Keratinocyte (primary cell): Measurements from ENCODE around the gene NIM1K. TPM values are rescaled to one million over a fixed set of nuclear protein-coding genes. Genes with fewer than 3 reads are reported as not detected.

Experiments
- DNase-seq: peaks from one replicate; pipeline ENCODE4 v3.0.0-alpha.2; 2011; ENCODE audit warnings: low read depth, missing footprints, low spot score
- FAIRE-seq: peaks from 2 replicates; lab custom pipeline; 2011; peaks lifted over from hg19 to GRCh38; lab: Jason Lieb, UNC
- H2AFZ ChIP-seq: 2 replicates; pipeline ENCODE4 v1.6.0; 2012; ENCODE audit warnings: low read length, control low read depth, inconsistent platforms; ENCODE audit not compliant: control insufficient read depth
- H3K27ac ChIP-seq: 2 replicates; pipeline ENCODE4 v1.5.1; 2011; ENCODE audit warnings: low read length; ENCODE audit not compliant: control insufficient read depth, insufficient read depth
- H3K27me3 ChIP-seq: 3 replicates; pipeline ENCODE4 v1.6.0; 2011; ENCODE audit warnings: low read length; ENCODE audit not compliant: control insufficient read depth, insufficient read depth; ENCODE audit errors: extremely low read depth
- H3K36me3 ChIP-seq, 2 experiments: 2 replicates in 1 of 2; 3 replicates in 1 of 2; pipeline ENCODE4 v1.5.1; 2011; ENCODE audit warnings: low read length in 2 of 2, mild to moderate bottlenecking in 1 of 2; ENCODE audit not compliant: control insufficient read depth in 2 of 2, insufficient read depth in 2 of 2; ENCODE audit errors: extremely low read depth in 1 of 2
- H3K4me1 ChIP-seq: 3 replicates; pipeline ENCODE4 v1.5.1; 2011; ENCODE audit warnings: low read length; ENCODE audit not compliant: control insufficient read depth, insufficient read depth; ENCODE audit errors: extremely low read depth
- H3K4me2 ChIP-seq: 3 replicates; pipeline ENCODE4 v1.6.0; 2011; ENCODE audit warnings: low read depth, low read length; ENCODE audit not compliant: control insufficient read depth, insufficient read depth; ENCODE audit errors: extremely low read depth
- H3K4me3 ChIP-seq, 3 experiments: fragments of 200-600 bp in 1 of 3; sonication (generic) in 1 of 3; 2 replicates in 2 of 3; 3 replicates in 1 of 3; pipeline ENCODE4 v1.5.1; 2011 to 2016; ENCODE audit warnings: low read length in 3 of 3, mild to moderate bottlenecking in 3 of 3, control low read depth in 2 of 3, inconsistent platforms in 1 of 3, low read depth in 1 of 3, mixed read lengths in 1 of 3, mixed run types in 1 of 3, moderate library complexity in 1 of 3; ENCODE audit not compliant: control insufficient read depth in 2 of 3, insufficient read depth in 2 of 3; ENCODE audit errors: extremely low read depth in 1 of 3
- H3K79me2 ChIP-seq: 2 replicates; pipeline ENCODE4 v1.6.0; 2012; ENCODE audit warnings: low read length; ENCODE audit not compliant: control insufficient read depth, insufficient read depth
- H3K9ac ChIP-seq: 3 replicates; pipeline ENCODE4 v1.6.0; 2011; ENCODE audit warnings: low read length; ENCODE audit not compliant: control insufficient read depth, insufficient read depth; ENCODE audit errors: extremely low read depth
- H3K9me1 ChIP-seq: 3 replicates; pipeline ENCODE4 v1.6.0; 2011; ENCODE audit warnings: low read length; ENCODE audit not compliant: control insufficient read depth, insufficient read depth; ENCODE audit errors: extremely low read depth
- H3K9me3 ChIP-seq: 2 replicates; pipeline ENCODE4 v1.5.1; 2012; ENCODE audit warnings: low read depth, low read length; ENCODE audit not compliant: control insufficient read depth
- H4K20me1 ChIP-seq: 3 replicates; pipeline ENCODE4 v1.6.0; 2011; ENCODE audit warnings: low read length; ENCODE audit not compliant: control insufficient read depth, insufficient read depth; ENCODE audit errors: extremely low read depth
- CTCF ChIP-seq, 3 experiments: IDR thresholded peaks in 1 of 3; conservative IDR thresholded peaks in 1 of 3; optimal IDR thresholded peaks in 1 of 3; 2 replicates in 2 of 3; 3 replicates in 1 of 3; pipeline versions ENCODE3 to v1.5.1; 2011; ENCODE audit warnings: low read length in 3 of 3, mild to moderate bottlenecking in 3 of 3, moderate library complexity in 2 of 3, control low read depth in 1 of 3, inconsistent platforms in 1 of 3; ENCODE audit not compliant: insufficient read depth in 2 of 3; ENCODE audit errors: extremely low read depth in 1 of 3
- EZH2 ChIP-seq: IDR thresholded peaks from one replicate; pipeline ENCODE4 v1.6.1; 2012; ENCODE audit warnings: inconsistent platforms, mild to moderate bottlenecking, low read length, moderate library complexity
- dilution Hi-C: fragments of 300-500 bp; cut with MboI; formaldehyde crosslinking; loops from one replicate; pipeline ENCODE4 v1.7.0; 2020; ENCODE audit warnings: low sequenced_read_pairs; ENCODE audit not compliant: extremely low pct_ligation_motif_present
- polyA plus RNA-seq, 5 experiments: library from polyadenylated mRNA; depleted of rRNA in 3 of 5; stranded (reverse) in 3 of 5; stranded (forward) in 1 of 5; unstranded in 1 of 5; fragments of >200 nt; gene quantifications; 1 replicate in 1 of 5; 2 replicates in 3 of 5; 3 replicates in 1 of 5; pipeline versions ENCODE4 v1.2.1 to v1.2.3, GENCODE V29; 2011 to 2012; ENCODE audit warnings: missing spikeins in 2 of 5, low read depth in 1 of 5, low replicate concordance in 1 of 5

Gene NIM1K
- polyA plus RNA-seq, 1 donor (not counting 4 experiments of a cell fraction or from before 2014, with no cell fraction given), result 0.07 TPM

DNA sequence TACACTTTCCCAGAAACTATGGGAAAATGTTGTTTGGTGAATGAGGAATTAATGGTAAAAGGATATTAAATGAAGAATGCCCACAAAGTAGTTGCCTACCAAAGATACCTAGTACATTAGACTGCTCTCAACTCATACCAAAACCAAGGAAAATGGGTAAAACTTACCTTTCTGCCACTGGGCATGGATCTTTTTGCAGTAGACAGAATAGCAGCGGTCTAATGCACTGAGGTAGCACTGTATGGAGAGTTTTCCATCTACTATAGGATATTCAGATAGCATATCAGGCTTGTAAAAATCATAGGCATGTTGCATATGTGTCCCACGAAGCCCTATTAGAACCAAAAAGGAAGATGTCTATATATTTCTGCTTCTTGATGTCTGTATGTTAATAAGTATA lies 104.8 kb downstream of the NIM1K start:
- TF ChIP-seq CTCF (optimal IDR thresholded peaks at IDR 0.05 in 1 of 3, IDR thresholded peaks at IDR 0.05 in 1 of 3, conservative IDR thresholded peaks at IDR 0.05 in 1 of 3; ENCODE audit: extremely low read depth in 1 of 3, insufficient read depth in 2 of 3, low read length in 3 of 3) (no peak), EZH2 (no peak)
- Histone ChIP-seq H3K4me3 (no peak overlapping the region), H3K79me2 (peaks cover 24% of the 10 kb centered on the region), H3K4me1 (no peaks in the 10 kb centered on the region), H3K36me3 (peaks cover 38 to 42% of the 10 kb centered on the region in 2 experiments), H3K9me1 (no peaks in the 10 kb centered on the region), H4K20me1 (peaks cover 14% of the 10 kb centered on the region), H3K9me3 (no peaks in the 10 kb centered on the region), H3K27me3 (no peaks in the 10 kb centered on the region), H3K27ac (no peak overlapping the region), H3K4me2 (no peak overlapping the region), H2AFZ (no peak overlapping the region), H3K9ac (no peak overlapping the region)
- DNase-seq, result no peak
- FAIRE-seq, result no peak
- dilution Hi-C loops, result no loop called here

DNA sequence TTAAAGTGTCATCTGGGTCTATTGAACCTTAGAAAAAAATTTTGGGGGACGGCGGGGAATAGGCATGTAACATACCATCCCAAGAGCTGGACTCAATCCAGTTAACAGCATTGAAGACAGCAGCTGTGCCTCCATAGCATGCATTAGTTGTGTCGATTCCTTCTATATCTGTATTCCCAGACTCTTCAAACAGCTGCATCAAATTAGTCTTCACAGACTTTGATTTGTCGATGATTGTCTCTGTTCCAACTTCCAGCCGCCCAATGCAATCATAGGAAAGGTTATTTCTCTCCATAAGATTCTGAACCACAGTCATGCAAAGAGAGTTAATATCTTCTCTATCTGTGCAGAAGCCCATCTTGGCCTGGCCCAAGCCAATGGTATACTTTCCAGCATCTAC lies 106.4 kb downstream of the NIM1K start:
- Histone ChIP-seq H3K9me3 (no peaks in the 10 kb centered on the region), H4K20me1 (peaks cover 27% of the 10 kb centered on the region), H3K9me1 (no peaks in the 10 kb centered on the region), H3K9ac (no peak overlapping the region), H3K27ac (no peak overlapping the region), H2AFZ (no peak overlapping the region), H3K27me3 (no peaks in the 10 kb centered on the region), H3K4me3 (no peak overlapping the region), H3K79me2 (peaks cover 40% of the 10 kb centered on the region), H3K4me1 (no peaks in the 10 kb centered on the region), H3K36me3 (peaks cover 38 to 51% of the 10 kb centered on the region in 2 experiments), H3K4me2 (no peak overlapping the region)
- no peak for FAIRE-seq
- dilution Hi-C loops, result no loop called here
- DNase-seq, result no peak
- TF ChIP-seq EZH2, result no peak
- TF ChIP-seq CTCF (optimal IDR thresholded peaks at IDR 0.05 in 1 of 3, IDR thresholded peaks at IDR 0.05 in 1 of 3, conservative IDR thresholded peaks at IDR 0.05 in 1 of 3; ENCODE audit: extremely low read depth in 1 of 3, insufficient read depth in 2 of 3, low read length in 3 of 3), result no peak
